Measurements from ENCODE around the gene KLHDC1.
"Not testable (repeated sequence)": the region's sequence is repeated elsewhere in the genome, so short reads cannot be mapped to it uniquely, and the experiment has no call there.

Gene KLHDC1

GRCh38 chr14:49768301-49769121, 75.6 kb downstream of the KLHDC1 start:
- Histone ChIP-seq H3K9me3 (ENCODE audit: low read depth, low read length) (no peaks in the 10 kb centered on the region), H3K27ac (peak overlapping the region; percentile 99), H3K4me3 (peak overlapping the region; percentile 96), H3K9ac (ENCODE audit: insufficient read length) (peak overlapping the region; percentile 95), H3K36me3 (ENCODE audit: insufficient read depth, low read length) (no peaks in the 10 kb centered on the region)
- DNase-seq (ENCODE audit: low read depth, low spot score): no peak
- TF ChIP-seq POLR2AphosphoS5 (IDR thresholded peaks at IDR 0.05; ENCODE audit: borderline replicate concordance, low read depth, low read length) (peak; percentile 47; the same call in 1 of the 2 replicates), EZH2 (IDR thresholded peaks at IDR 0.05) (no peak), FOXP2 (optimal IDR thresholded peaks at IDR 0.05; ENCODE audit: control extremely low read depth, extremely low read length, insufficient read depth) (no peak)

GRCh38 chr14:49769171-49769570, 76.3 kb downstream of the KLHDC1 start:
- Histone ChIP-seq H3K9me3 (ENCODE audit: low read depth, low read length) (no peaks in the 10 kb centered on the region), H3K9ac (ENCODE audit: insufficient read length) (peak overlapping the region; percentile 95), H3K4me3 (peak overlapping the region; percentile 96), H3K36me3 (ENCODE audit: insufficient read depth, low read length) (no peaks in the 10 kb centered on the region; the same call in 1 of the 2 replicates), H3K27ac (peak overlapping the region; percentile 99; the same call in 1 of the 2 replicates)
- TF ChIP-seq FOXP2 (optimal IDR thresholded peaks at IDR 0.05; ENCODE audit: control extremely low read depth, extremely low read length, insufficient read depth): no peak
- TF ChIP-seq POLR2AphosphoS5 (IDR thresholded peaks at IDR 0.05; ENCODE audit: borderline replicate concordance, low read depth, low read length): 0 out of 2 replicates have a peak, but pooled peaks have one; percentile 1
- TF ChIP-seq EZH2 (IDR thresholded peaks at IDR 0.05): no peak
- DNase-seq (ENCODE audit: low read depth, low spot score): no peak

GRCh38 chr14:49769581-49770211, 76.8 kb downstream of the KLHDC1 start:
- Histone ChIP-seq H3K27ac (peak overlapping the region; percentile 99; the same call in 1 of the 2 replicates), H3K36me3 (ENCODE audit: insufficient read depth, low read length) (peaks cover 3% of the 10 kb centered on the region), H3K9me3 (ENCODE audit: low read depth, low read length) (no peaks in the 10 kb centered on the region), H3K4me3 (peak overlapping the region; percentile 96), H3K9ac (ENCODE audit: insufficient read length) (peak overlapping the region; percentile 95)
- no peak for TF ChIP-seq EZH2 (IDR thresholded peaks at IDR 0.05)
- no peak for TF ChIP-seq FOXP2 (optimal IDR thresholded peaks at IDR 0.05; ENCODE audit: control extremely low read depth, extremely low read length, insufficient read depth)
- TF ChIP-seq POLR2AphosphoS5 (IDR thresholded peaks at IDR 0.05; ENCODE audit: borderline replicate concordance, low read depth, low read length): no peak
- DNase-seq (ENCODE audit: low read depth, low spot score): no peak

GRCh38 chr14:49770212-49770817, 77.4 kb downstream of the KLHDC1 start:
- Histone ChIP-seq H3K27ac (peak overlapping the region; percentile 34), H3K9ac (ENCODE audit: insufficient read length) (peak overlapping the region; percentile 9)
- no peak for DNase-seq (ENCODE audit: low read depth, low spot score)

GRCh38 chr14:49771691-49772090, 78.8 kb downstream of the KLHDC1 start:
- H3K36me3 ChIP-seq (ENCODE audit: insufficient read depth, low read length): peaks cover 14% of the 10 kb centered on the region
- H3K9me3 ChIP-seq (ENCODE audit: low read depth, low read length); H3K9ac ChIP-seq (ENCODE audit: insufficient read length); DNase-seq (ENCODE audit: low read depth, low spot score); H3K4me3 ChIP-seq: not testable (repeated sequence)
- H3K27ac ChIP-seq: peak overlapping the region; percentile 39; the same call in 1 of the 2 replicates

More at GRCh38 chr14:49770212-49770817, 77.4 kb downstream of the KLHDC1 start:
- Histone ChIP-seq H3K36me3 (ENCODE audit: insufficient read depth, low read length) (peaks cover 9% of the 10 kb centered on the region), H3K4me3 (peak overlapping the region; percentile 96), H3K9me3 (ENCODE audit: low read depth, low read length) (no peaks in the 10 kb centered on the region)
- TF ChIP-seq EZH2 (IDR thresholded peaks at IDR 0.05) (no peak), POLR2AphosphoS5 (IDR thresholded peaks at IDR 0.05; ENCODE audit: borderline replicate concordance, low read depth, low read length) (0 out of 2 replicates have a peak, but pooled peaks have one; percentile 12)

DNA sequence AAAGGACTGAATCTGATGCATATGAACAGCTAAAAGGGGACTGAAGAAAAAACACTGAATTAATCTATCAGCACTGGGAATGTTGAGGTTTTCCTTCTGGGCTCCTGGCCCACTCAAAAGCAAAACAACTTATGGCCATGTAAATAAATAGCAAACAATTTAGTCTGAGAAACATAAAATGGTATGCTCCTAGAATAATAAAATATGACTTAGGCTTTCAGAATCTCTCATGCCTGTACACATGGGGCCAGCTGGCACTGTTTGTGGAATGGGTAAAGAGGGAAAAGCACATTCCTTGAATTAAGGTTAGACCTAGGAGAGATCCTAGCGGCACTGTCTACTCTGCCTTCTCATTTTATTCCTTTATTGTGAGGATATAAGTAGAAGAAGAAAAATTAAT, 81.2 kb downstream of the KLHDC1 start:
- Histone ChIP-seq H3K27ac (no peak overlapping the region; the same call in 1 of the 2 replicates), H3K4me3 (no peak overlapping the region), H3K9me3 (ENCODE audit: low read depth, low read length) (no peaks in the 10 kb centered on the region), H3K36me3 (ENCODE audit: insufficient read depth, low read length) (peaks cover 30% of the 10 kb centered on the region), H3K9ac (ENCODE audit: insufficient read length) (no peak overlapping the region)
- no peak for DNase-seq (ENCODE audit: low read depth, low spot score)
- TF ChIP-seq EZH2 (IDR thresholded peaks at IDR 0.05) (no peak), FOXP2 (optimal IDR thresholded peaks at IDR 0.05; ENCODE audit: control extremely low read depth, extremely low read length, insufficient read depth) (no peak), POLR2AphosphoS5 (IDR thresholded peaks at IDR 0.05; ENCODE audit: borderline replicate concordance, low read depth, low read length) (no peak)

GRCh38 chr14:49778421-49778820, 85.5 kb downstream of the KLHDC1 start:
- DNase-seq (ENCODE audit: low read depth, low spot score): no peak
- Histone ChIP-seq H3K9ac (ENCODE audit: insufficient read length) (no peak overlapping the region), H3K27ac (no peak overlapping the region), H3K4me3 (no peak overlapping the region), H3K36me3 (ENCODE audit: insufficient read depth, low read length) (peaks cover 73% of the 10 kb centered on the region), H3K9me3 (ENCODE audit: low read depth, low read length) (no peaks in the 10 kb centered on the region)
- TF ChIP-seq FOXP2 (optimal IDR thresholded peaks at IDR 0.05; ENCODE audit: control extremely low read depth, extremely low read length, insufficient read depth): no peak
- TF ChIP-seq EZH2 (IDR thresholded peaks at IDR 0.05): no peak
- no peak for TF ChIP-seq POLR2AphosphoS5 (IDR thresholded peaks at IDR 0.05; ENCODE audit: borderline replicate concordance, low read depth, low read length)

DNA sequence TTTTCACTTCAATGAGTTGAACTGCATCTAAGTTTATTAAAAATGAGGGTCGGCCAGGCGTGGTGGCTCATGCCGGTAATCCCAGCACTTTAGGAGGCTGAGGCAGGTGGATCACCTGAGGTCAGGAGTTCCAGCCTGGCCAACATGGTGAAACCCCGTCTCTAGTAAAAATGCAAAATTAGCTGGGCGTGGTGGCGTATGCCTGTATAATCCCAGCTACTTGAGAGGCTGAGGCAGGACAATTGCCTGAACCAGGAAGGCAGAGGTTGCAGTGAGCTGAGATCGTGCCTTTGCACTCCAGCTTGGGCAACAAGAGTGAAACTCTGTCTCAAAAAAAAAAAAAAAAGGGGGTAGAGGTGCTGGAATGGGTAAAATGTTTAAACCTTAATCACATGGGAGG, 88.1 kb downstream of the KLHDC1 start:
- H3K9me3 ChIP-seq (ENCODE audit: low read depth, low read length); H3K4me3 ChIP-seq; H3K27ac ChIP-seq; H3K9ac ChIP-seq (ENCODE audit: insufficient read length); DNase-seq (ENCODE audit: low read depth, low spot score): not testable (repeated sequence)
- H3K36me3 ChIP-seq (ENCODE audit: insufficient read depth, low read length): peaks cover 86% of the 10 kb centered on the region

All from SK-N-MC (cell line).